ENCODE measurements around the gene SH3GLB1. TPM values are rescaled to one million over a fixed set of nuclear protein-coding genes. Genes with fewer than 3 reads are reported as not detected.

SH3GLB1 gene
- total and polyA plus RNA-seq, 2 of the 8 experiments (the other 6 are each of a cell fraction or from before 2014, with no cell fraction given) = 7.7 to 43.1 TPM

DNA sequence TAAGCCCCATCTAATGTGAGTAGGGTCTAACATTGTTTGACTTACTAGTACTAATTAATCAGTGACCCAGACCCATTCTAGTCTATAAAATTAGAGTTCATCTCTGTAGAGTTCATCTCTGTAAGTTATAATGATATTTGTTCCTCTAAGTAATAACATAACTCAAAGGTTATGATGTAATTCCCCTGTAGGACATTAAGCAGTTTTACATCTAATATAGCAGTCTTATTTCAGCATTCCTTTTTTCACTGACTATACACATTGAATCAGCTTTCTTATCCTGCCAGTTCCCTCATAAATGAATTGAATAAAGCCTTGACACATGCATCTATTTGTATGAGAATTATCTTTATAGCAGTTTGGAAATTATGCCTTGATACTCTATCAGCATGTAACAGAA is 90.9 kb downstream of the SH3GLB1 start:
- Histone ChIP-seq H3K23me2 (ENCODE audit: low read depth, low read length) (no peaks in the 10 kb centered on the region), H2BK15ac (ENCODE audit: low read length) (no peak overlapping the region), H4K91ac (replicated peaks; ENCODE audit: insufficient read length, low read length) (no peak overlapping the region), H4K20me1 (replicated peaks in 1 of 2; ENCODE audit: control insufficient read depth in 1 of 2, insufficient read depth in 2 of 2, low read length in 2 of 2) (no peaks in the 10 kb centered on the region), H3K4me2 (ENCODE audit: insufficient read depth in 1 of 2, low read depth in 2 of 2, low read length in 2 of 2) (no peak overlapping the region), H2BK120ac (replicated peaks; ENCODE audit: low read depth, low read length) (no peak overlapping the region), H3K9ac (replicated peaks in 1 of 4; ENCODE audit: extremely low read depth in 1 of 4, low read depth in 3 of 4, low read length in 3 of 4) (no peak overlapping the region), H3K4me3 (ENCODE audit: extremely low read depth in 1 of 4, insufficient read depth in 2 of 4, low read depth in 3 of 4, low read length in 4 of 4) (no peak overlapping the region), H3K23ac (ENCODE audit: insufficient read length) (no peak overlapping the region), H3K14ac (ENCODE audit: insufficient read length) (no peak overlapping the region), H3K79me2 (ENCODE audit: control insufficient read depth in 1 of 2, insufficient read depth in 2 of 2, low read length in 2 of 2) (no peaks in the 10 kb centered on the region), H3K4me1 (replicated peaks in 1 of 4; ENCODE audit: control insufficient read depth in 3 of 4, insufficient read depth in 4 of 4, low read length in 3 of 4) (no peaks in the 10 kb centered on the region), H3K4ac (replicated peaks; ENCODE audit: insufficient read length, low read depth, low read length) (no peak overlapping the region), H3K36me3 (ENCODE audit: control insufficient read depth in 2 of 4, insufficient read depth in 4 of 4, low read length in 3 of 4) (no peaks in the 10 kb centered on the region), H3K56ac (replicated peaks; ENCODE audit: insufficient read length, low read depth, low read length) (no peak overlapping the region), H2BK12ac (ENCODE audit: low read depth, low read length) (no peak overlapping the region), H2BK20ac (ENCODE audit: low read length) (no peak overlapping the region), H4K8ac (ENCODE audit: extremely low read depth, insufficient read depth, low read length) (no peak overlapping the region), H3K27ac (ENCODE audit: low read depth, low read length) (no peak overlapping the region), H3K18ac (ENCODE audit: extremely low read depth, low read length) (no peak overlapping the region), H2AFZ (ENCODE audit: low read length) (no peak overlapping the region), H3K27me3 (replicated peaks in 1 of 4; ENCODE audit: control insufficient read depth in 3 of 4, extremely low read depth in 1 of 4, insufficient read depth in 3 of 4, low read length in 3 of 4) (no peaks in the 10 kb centered on the region), H2BK5ac (ENCODE audit: low read depth, low read length) (no peak overlapping the region), H4K5ac (ENCODE audit: insufficient read length, low read depth, low read length) (no peak overlapping the region), H3K9me3 (ENCODE audit: insufficient read depth in 2 of 2, low read depth in 1 of 2, low read length in 1 of 2) (no peaks in the 10 kb centered on the region), H2AK5ac (ENCODE audit: low read depth, low read length) (no peak overlapping the region), H3K79me1 (ENCODE audit: low read depth, low read length) (no peaks in the 10 kb centered on the region)
- DNase-seq (ENCODE audit: low read depth in 1 of 2, low spot score in 2 of 2) (no peak), FAIRE-seq (no peak)
- CTCF ChIA-PET (ENCODE audit: partially characterized antibody) = interaction anchor here (0.6 to 2.1 kb wide), 3 partner anchors 10 to 148 kb away, joined by 3 to 5 read pairs (median 3); no protein-coding TSS in a partner anchor
- POLR2A ChIA-PET (ENCODE audit: partially characterized antibody) = no interaction called here
- TF ChIP-seq NRF1 (IDR thresholded peaks at IDR 0.05; ENCODE audit: low read depth, low read length) (no peak), KDM4A (IDR thresholded peaks at IDR 0.05; ENCODE audit: low read depth, low read length, severe bottlenecking) (no peak), EGR1 (IDR thresholded peaks at IDR 0.05; ENCODE audit: borderline replicate concordance, low read depth, low read length) (no peak), SIX5 (IDR thresholded peaks at IDR 0.05; ENCODE audit: low read depth, low read length) (no peak), SUZ12 (IDR thresholded peaks at IDR 0.05; ENCODE audit: low read length) (no peak), CTBP2 (IDR thresholded peaks at IDR 0.05; ENCODE audit: borderline replicate concordance, insufficient read depth, insufficient read length, low read length) (no peak), CHD1 (IDR thresholded peaks at IDR 0.05; ENCODE audit: low read depth, low read length) (no peak), CEBPB (IDR thresholded peaks at IDR 0.05; ENCODE audit: low read depth, low read length) (no peak), GTF2F1 (IDR thresholded peaks at IDR 0.05; ENCODE audit: borderline replicate concordance, low read depth, low read length) (no peak), TEAD4 (IDR thresholded peaks at IDR 0.05; ENCODE audit: low read depth, low read length) (no peak), SIN3A (conservative IDR thresholded peaks at IDR 0.05 in 1 of 2, IDR thresholded peaks at IDR 0.05 in 1 of 2; ENCODE audit: low read depth in 1 of 2, low read length in 2 of 2) (no peak), TAF1 (IDR thresholded peaks at IDR 0.05; ENCODE audit: low read depth, low read length) (no peak), CBX5 (IDR thresholded peaks at IDR 0.05; ENCODE audit: low read depth, low read length) (no peak), GABPA (IDR thresholded peaks at IDR 0.05; ENCODE audit: borderline replicate concordance, insufficient read depth, low read length) (no peak)
- TF ChIP-seq, protein P1, sequence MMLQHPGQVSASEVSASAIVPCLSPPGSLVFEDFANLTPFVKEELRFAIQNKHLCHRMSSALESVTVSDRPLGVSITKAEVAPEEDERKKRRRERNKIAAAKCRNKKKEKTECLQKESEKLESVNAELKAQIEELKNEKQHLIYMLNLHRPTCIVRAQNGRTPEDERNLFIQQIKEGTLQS (IDR thresholded peaks at IDR 0.05; ENCODE audit: insufficient read depth, low read depth, low read length) = no peak
